HTR-8/SVneo (cell line): Measurements from ENCODE around the gene TFDP1.

Experiments used
- DNase-seq: peaks from one replicate; pipeline ENCODE4 v3.0.0; 2011; ENCODE audit warnings: low spot score, mixed read lengths; ENCODE audit not compliant: insufficient read length
- FAIRE-seq: peaks from 2 replicates; lab custom pipeline; 2011; peaks lifted over from hg19 to GRCh38; lab: Jason Lieb, UNC

TFDP1 gene

GRCh38 chr13:113643593-113643992 lies 59.0 kb downstream of the TFDP1 start:
- no peak for DNase-seq
- FAIRE-seq, result no peak

GRCh38 chr13:113644800-113645199 lies 60.2 kb downstream of the TFDP1 start:
- DNase-seq, result no peak
- no peak for FAIRE-seq

DNA sequence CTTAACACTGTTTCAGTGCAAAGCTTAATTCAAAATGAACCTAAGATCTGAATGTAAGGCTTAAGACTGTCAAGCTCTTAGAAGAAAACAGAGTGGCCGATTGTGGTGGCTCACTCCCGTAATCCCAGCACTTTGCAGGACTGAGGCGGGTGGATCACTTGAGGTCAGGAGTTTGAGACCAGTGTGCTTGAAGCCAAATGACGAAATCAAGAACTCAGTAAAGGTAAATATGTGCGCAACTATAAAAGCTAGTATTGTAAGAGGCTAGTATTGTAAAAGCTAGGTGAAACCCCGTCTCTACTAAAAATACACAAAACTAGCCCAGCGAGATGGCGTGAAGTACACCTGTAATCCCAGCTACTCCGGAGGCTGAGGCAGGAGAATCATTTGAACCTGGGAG lies 60.8 kb downstream of the TFDP1 start:
- FAIRE-seq, result no peak

GRCh38 chr13:113646376-113646775 lies 61.8 kb downstream of the TFDP1 start:
- DNase-seq (no peak), FAIRE-seq (no peak)

More for the DNA sequence above, 60.8 kb downstream of the TFDP1 start:
- DNase-seq, result no peak

- FAIRE-seq (no peak), DNase-seq (no peak)
These were observed 62.4 kb downstream of the TFDP1 start for GRCh38 chr13:113646921-113647340.

DNA sequence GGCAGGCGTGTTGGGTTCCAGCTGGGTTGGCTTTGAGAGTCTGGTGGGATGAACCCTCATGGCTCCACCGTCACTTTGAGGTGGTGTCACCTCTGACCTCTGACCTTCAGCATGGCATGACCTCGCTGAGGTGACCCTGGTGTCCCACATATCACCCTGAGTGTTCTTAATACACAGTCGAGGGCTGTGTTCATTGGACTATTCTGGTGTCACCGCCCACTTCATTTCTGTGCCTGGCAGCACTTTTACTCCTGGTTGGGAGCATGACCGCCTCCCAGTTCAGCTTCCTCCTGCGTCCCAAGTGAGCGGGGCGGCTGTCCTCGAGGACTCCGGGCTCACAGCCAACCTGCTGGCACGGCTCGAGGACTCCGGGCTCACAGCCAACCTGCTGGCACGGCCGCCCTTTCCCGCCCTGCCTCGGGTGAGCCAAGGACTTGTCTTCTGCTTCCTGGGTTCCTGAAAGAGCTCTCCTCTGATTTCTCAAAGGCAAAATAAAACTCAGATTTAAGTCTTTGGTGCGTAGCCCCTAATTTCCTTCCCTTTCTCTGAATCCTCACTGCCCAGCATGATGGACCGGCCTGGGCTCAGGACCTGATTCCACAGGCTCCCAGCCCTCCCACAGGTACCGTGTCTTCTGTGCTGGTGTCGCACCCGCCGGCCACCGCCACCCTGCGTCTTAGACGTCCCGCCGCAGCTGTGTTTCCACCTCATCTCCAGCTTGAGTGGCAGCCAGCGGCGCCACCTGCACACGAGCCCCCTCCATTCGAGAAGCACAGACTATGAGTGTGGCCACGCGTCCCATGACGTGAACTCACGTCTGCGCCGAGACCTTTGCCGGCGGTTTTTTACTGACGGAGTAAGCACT lies 63.0 kb downstream of the TFDP1 start:
- FAIRE-seq, result no peak
- no peak for DNase-seq

GRCh38 chr13:113648216-113648610 lies 63.7 kb downstream of the TFDP1 start:
- no peak for DNase-seq

GRCh38 chr13:113649212-113649611 lies 64.7 kb downstream of the TFDP1 start:
- no peak for FAIRE-seq
- DNase-seq, result no peak

More at GRCh38 chr13:113648216-113648610, 63.7 kb downstream of the TFDP1 start:
- FAIRE-seq, result no peak

DNA sequence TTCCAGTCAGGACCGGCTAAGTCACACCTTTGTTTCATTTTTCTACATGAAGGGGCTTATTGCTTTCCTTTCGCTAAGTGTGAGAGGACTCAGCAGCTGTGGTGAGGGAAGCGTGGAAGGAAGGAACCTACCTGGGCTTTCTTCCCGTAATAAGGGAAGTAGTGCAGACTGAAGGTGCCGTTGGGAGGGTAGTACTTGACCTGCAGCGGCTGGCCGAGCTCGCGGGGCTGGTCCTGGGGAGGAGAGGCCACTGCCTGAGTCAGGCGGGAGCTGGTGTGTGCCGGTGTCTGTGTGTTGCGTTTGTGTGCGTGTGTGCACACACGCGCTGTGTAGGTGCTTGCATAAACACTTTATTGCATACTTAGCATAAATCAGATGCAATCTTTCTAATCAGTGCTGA lies 65.7 kb downstream of the TFDP1 start:
- DNase-seq (no peak), FAIRE-seq (no peak)

DNA sequence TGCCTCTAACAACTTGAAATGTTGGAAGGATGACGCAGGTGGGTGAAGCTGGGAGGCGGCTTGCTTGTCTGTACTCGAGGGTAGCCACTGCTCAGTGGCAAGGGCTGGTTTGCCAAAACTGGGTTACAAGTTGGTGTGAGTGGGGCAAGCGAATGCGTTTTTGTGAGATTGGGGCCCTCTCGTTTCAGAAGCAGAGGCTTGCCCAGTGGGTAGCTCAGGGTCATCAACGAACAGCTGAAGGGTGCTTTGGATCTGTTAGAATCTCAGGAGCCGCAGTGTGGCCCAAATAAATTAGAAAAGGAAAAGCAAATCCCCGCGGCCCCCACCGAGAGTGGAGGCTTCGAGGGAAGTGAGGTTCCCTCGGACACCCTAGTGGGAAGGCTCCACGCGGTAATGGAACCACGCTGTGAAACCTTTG lies 66.2 kb downstream of the TFDP1 start:
- DNase-seq (no peak), FAIRE-seq (no peak)

GRCh38 chr13:113651511-113652403 lies 67.2 kb downstream of the TFDP1 start:
- FAIRE-seq (no peak), DNase-seq (no peak)

GRCh38 chr13:113652404-113653263 lies 68.1 kb downstream of the TFDP1 start:
- DNase-seq, result no peak

DNA sequence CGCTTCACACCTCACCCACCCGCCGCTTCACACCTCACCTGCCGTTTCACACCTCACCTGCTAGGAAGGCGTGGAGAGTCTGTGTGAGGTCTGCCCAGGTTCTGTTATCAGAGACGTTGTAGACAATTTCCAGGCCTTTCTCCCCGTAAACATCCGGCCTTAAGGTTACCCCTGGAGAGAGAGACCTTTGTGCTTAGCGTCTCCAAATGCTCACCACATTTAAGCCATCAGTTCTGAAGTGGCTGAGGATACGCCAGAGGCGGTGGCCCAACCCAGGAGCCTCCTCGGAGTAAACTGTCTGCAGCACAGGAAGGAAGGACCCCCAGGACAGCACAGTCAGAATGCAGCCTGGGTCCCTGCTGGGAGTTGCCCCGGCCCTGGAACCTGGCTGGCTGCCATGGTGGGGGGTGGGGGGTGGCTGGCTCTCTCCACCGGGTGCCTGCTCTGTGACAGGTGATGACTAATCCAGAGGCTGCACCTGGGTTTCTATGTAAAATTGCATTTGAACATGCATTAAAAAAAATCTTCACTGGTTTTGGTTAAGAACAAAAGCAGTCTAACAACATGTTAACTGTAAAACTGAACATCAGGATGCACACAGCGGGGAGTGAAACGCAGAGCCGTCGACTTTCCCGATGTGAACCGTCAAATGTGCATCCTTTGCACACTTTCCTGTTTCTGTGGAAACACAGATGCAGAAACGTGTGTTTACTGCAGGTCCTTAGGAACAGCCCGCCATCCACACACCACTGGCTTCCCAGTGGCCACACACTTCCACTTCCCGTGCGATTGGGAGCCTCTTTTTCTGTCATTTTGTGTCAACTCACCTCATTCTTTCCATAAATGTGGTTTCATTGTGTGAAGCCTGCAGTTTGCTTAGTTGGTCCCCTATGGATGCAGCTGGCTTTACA lies 69.0 kb downstream of the TFDP1 start:
- DNase-seq, result no peak
- FAIRE-seq, result no peak

More at GRCh38 chr13:113652404-113653263, 68.1 kb downstream of the TFDP1 start:
- no peak for FAIRE-seq

GRCh38 chr13:113654175-113654560 lies 69.6 kb downstream of the TFDP1 start:
- DNase-seq, result no peak
- no peak for FAIRE-seq

GRCh38 chr13:113654591-113655345 lies 70.2 kb downstream of the TFDP1 start:
- DNase-seq (no peak), FAIRE-seq (no peak)

DNA sequence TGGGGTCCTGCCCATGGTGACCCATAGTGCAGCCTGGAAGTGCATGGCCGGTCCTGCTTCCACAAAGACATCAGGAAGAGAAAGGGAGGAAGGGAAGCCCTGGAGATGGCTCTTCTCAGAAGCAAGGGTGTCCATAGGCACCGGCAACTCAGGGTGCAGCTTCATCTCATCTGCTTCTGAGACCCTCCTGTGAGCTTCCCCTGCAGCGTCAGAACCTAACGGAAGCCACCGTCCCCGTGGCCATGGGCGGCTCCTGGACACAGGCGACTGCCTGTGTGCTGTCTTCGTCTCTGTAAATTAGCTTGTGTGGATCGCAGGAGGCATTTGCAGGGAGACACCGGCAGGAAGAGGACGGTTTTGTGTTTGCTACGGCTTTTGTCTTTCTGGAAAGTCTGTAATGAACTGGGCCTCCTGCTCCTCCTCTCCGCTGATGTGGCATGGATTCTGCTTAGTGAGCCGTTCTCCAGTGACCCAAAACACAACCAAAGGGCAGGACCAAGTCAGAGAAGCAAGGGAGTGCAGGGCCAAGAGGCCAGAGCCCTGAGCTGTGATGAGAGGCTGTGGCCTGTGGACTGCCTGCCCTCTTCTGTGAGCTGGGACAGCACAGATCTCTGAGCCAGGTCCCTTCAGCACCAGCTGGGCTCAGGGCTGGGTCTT lies 70.9 kb downstream of the TFDP1 start:
- FAIRE-seq (no peak), DNase-seq (no peak)

DNA sequence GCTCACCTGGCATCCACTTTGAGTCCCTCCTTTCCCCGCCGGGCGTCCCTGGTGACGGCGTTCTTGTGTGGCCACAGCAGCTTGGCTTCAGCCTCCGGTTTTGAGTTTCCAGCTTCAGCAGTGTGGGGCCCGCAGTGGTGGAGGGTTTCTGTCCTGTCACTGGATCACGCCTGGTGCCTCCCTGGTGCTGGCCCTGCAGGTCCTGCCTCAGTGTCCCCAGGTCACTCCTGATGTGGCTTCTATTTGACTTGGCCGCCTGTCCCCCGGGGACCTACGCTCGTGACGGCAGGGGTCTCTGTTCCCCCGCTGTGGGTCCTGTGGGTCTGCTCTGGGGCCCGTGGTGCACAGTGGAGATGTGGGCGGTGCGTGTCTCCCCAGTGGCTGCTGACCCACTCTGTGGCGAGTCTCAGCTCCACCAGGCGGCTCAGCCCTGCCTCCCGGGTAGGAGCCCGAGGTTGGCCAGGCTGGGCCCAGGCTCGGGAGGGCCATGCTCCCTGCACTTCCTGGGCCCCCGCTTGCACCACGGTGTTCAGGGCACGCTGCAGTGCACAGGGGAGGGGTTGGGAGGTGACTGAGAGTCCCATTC lies 71.5 kb downstream of the TFDP1 start:
- DNase-seq, result no peak
- no peak for FAIRE-seq
